NCI-H226 (cell line): Measurements from ENCODE around the gene ZMPSTE24.

Experiments
- DNase-seq: peaks from one replicate; pipeline ENCODE4 v3.0.0-alpha.2; 2015

ZMPSTE24 gene

GRCh38 chr1:40264354-40264781 is 6.3 kb downstream of the ZMPSTE24 start:
- DNase-seq, result peak; percentile 25

- DNase-seq, result no peak
Measured at GRCh38 chr1:40265298-40265697, 7.3 kb downstream of the ZMPSTE24 start.

- no peak for DNase-seq
Measured at GRCh38 chr1:40265919-40266318, 7.9 kb downstream of the ZMPSTE24 start.

- DNase-seq, result no peak
Measured at GRCh38 chr1:40266786-40267535, 8.9 kb downstream of the ZMPSTE24 start.

GRCh38 chr1:40267767-40268187 is 9.7 kb downstream of the ZMPSTE24 start:
- peak; percentile 89 for DNase-seq

GRCh38 chr1:40268211-40268610 is 10.2 kb downstream of the ZMPSTE24 start:
- no peak for DNase-seq

GRCh38 chr1:40270152-40270834 is 12.3 kb downstream of the ZMPSTE24 start:
- no peak for DNase-seq

GRCh38 chr1:40272653-40273213 is 14.7 kb downstream of the ZMPSTE24 start:
- no peak for DNase-seq

- no peak for DNase-seq
Measured at GRCh38 chr1:40273547-40274166, 15.6 kb downstream of the ZMPSTE24 start.

- DNase-seq, result no peak
Measured at GRCh38 chr1:40274331-40274730, 16.3 kb downstream of the ZMPSTE24 start.

- DNase-seq, result no peak
Measured at GRCh38 chr1:40276122-40276521, 18.1 kb downstream of the ZMPSTE24 start.

GRCh38 chr1:40281853-40282252 is 23.8 kb downstream of the ZMPSTE24 start:
- DNase-seq, result no peak

GRCh38 chr1:40291293-40291692 is 33.3 kb downstream of the ZMPSTE24 start:
- no peak for DNase-seq

- DNase-seq, result no peak
Measured at GRCh38 chr1:40299366-40300248, 41.6 kb downstream of the ZMPSTE24 start.

GRCh38 chr1:40300249-40300567 is 42.2 kb downstream of the ZMPSTE24 start:
- DNase-seq, result no peak

- no peak for DNase-seq
Measured at GRCh38 chr1:40300651-40301050, 42.6 kb downstream of the ZMPSTE24 start.

GRCh38 chr1:40301066-40301465 is 43.0 kb downstream of the ZMPSTE24 start:
- no peak for DNase-seq

- DNase-seq, result no peak
Measured at GRCh38 chr1:40301541-40302299, 43.7 kb downstream of the ZMPSTE24 start.

- DNase-seq, result no peak
Measured at GRCh38 chr1:40302475-40302874, 44.4 kb downstream of the ZMPSTE24 start.

GRCh38 chr1:40303051-40303771 is 45.2 kb downstream of the ZMPSTE24 start:
- DNase-seq, result no peak

- DNase-seq, result no peak
Measured at GRCh38 chr1:40303790-40304189, 45.8 kb downstream of the ZMPSTE24 start.
